ENCODE measurements around the gene ZBTB8A.
A peak's percentile ranks its signal among the peaks of the same experiment; 100 is the strongest.
"Not testable (repeated sequence)": the region's sequence is repeated elsewhere in the genome, so short reads cannot be mapped to it uniquely, and the experiment has no call there.

The ZBTB8A gene

DNA sequence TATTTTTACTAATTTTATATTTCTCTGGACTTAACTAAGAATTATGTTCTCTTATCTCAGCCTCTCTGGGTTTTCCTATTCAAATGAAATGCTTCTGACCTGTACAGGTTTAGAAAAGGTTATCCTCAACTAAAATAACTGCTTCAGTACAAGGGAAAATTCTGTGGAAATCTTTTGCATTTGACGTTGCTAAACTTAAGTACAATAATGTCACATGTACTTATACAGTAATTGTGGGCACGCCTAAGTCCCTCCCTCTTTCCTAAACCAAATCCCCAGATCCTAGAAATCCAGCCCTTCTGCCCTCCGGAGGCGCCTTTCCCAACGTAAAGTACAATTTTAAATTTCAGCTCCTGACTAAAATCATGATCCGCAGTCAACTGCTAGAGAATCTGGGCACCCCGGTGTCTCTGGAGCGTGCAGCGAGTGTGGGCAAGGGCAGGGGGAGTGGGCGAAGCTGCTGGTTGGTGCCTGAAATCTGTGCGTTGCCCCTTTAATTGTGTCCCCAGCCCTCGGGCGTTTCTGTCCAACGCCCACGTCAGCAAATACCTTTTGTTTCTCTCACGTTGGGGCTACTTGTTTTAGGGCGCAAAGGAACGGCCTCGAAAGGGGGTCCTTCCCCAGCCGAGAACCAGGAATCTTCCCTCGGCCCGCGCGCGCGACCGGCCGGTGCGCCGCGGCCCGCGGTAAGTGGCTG lies at the start of gene ZBTB8A:
TSS of gene ZBTB8A (plus strand) at position 541 of the 697 bp plus-strand sequence. CDS start 53,505 bp downstream, outside the sequence.
- DNase-seq, result peak in 1 of 2 experiments; percentile 40

DNA sequence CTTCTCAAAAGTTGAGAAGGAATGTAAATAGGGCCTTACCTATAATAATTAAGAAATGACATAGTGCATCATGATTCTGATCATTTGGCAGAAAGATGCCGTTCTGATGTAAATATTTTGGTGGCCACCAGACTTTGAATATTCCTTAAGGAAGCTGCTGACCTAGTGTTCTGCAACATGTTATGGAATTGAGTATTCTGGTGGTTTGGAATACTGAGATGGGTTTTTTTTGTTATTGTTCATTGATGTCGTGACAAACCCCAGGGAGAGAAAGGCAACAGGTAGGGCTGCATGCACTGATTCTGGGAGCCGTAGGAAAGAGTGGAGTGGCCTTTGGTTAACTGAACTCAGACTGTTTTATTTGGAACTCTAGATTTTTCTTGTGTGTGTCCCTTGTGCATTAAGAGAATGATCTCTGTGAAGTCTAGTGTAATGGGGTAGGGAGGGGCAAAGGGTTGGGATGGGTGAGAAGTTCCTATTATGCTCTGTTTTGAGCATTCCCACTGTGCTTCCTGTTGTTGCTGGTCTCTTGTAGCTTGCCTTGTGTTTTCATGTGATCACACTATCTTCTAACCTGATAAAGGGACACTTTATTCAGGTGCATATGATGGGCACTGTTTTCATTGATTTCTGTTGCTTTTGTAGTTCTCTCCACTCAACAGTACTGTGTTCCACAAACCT lies 49.3 kb upstream of the ZBTB8A start:
- no peak for DNase-seq

DNA sequence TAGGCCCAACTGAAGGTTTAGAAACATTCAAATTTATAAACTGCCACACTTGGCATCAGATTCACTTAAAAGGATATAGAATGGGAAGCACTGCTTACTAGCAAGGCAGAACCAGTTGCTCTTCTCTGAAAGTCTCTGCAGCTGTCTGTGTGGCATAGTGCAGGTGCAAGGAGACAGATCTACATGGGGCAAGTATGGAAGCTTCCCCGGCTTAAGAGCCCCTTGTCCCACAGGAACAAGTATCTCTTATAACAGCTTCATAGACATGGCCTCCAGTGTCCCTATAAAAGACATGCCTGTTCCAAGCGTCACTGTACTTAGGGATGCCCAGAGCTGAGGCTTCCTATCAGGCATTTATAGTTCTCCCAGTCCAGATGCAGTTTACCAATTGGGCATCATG lies 47.8 kb upstream of the ZBTB8A start:
- DNase-seq, result no peak

DNA sequence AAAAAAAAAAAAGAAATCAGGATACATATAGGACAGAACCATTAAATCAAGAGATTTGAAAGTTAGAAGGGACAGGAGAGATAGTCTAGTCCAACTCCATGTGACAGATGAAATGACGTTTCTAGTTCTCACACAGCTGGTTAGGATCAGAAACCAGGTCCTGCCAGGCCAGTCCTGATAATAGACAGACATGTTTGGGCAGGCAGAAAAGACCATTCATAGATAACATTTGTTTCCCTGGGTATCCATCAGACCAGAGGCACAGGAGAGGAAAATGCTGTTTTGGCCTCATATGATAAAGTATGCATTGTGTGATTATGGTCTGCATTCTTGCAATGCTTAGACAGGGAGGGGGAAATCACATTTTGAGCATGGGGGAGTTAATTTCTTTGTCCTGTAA lies 45.0 kb upstream of the ZBTB8A start:
- no peak for DNase-seq

DNA sequence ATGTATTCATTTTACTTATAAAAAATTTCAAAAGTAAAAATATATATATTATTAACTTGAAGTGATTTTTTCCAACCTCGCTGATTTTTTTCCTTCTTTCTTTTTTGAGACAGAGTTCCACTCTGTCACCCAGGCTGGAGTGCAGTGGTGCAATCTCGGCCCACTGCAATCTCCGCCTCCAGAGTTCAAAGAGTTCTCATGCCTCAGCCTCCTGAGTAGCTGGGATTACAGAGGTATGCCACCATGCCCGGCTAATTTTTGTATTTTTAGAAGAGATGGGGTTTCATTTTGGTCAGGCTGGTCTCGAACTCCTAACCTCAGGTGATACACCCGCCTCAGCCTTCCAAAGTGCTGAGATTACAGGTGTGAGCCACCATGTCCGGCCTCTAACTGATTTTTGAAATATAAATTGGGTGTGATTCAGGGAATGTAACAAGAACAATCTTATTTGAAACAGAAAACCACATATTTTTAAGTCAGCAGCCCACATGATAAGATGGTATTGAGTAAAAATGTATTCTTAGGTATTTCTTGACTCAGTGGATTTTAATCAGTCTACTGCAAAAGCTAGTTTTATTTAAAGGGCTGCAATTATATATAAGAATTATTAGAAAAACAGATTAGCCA lies 44.4 kb upstream of the ZBTB8A start:
- DNase-seq, result no peak

DNA sequence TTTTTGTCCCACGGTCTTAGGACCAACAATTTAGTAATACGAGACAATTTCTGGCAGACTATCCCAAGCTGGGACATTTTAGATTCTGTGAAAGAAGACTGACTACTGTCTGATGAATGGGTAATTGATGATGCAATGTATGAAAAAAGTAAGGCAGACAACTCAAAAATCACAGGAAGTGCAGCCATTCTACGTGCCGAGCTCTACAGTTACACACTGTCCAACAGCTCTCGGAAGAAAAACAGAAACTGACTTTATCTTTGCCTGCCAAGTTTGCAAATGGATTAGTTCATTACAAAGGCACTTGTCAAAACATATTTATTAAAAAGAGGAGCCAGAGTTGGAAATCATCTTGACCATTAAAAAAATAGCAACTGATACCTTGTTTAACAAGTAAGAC lies 43.1 kb upstream of the ZBTB8A start:
- no peak for DNase-seq

DNA sequence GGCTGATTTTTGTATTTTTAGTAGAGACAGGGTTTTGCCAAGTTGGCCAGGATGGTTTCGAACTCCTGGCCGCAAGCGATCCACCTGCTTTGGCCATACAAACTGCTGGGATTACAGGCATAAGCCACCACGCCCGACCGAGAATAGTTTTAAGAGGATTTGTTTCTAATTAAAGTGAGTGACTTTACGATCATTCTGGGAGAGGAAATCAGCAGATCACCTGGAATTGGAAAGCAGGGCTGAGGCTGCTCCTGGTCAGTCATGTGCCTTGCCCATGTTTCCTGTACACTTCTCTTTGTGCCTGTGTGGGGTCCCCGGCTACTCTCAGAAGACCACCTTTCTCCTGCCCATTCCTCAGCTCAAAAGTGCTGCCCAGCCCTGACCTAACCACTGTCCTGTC lies 40.5 kb upstream of the ZBTB8A start:
- no peak for DNase-seq

DNA sequence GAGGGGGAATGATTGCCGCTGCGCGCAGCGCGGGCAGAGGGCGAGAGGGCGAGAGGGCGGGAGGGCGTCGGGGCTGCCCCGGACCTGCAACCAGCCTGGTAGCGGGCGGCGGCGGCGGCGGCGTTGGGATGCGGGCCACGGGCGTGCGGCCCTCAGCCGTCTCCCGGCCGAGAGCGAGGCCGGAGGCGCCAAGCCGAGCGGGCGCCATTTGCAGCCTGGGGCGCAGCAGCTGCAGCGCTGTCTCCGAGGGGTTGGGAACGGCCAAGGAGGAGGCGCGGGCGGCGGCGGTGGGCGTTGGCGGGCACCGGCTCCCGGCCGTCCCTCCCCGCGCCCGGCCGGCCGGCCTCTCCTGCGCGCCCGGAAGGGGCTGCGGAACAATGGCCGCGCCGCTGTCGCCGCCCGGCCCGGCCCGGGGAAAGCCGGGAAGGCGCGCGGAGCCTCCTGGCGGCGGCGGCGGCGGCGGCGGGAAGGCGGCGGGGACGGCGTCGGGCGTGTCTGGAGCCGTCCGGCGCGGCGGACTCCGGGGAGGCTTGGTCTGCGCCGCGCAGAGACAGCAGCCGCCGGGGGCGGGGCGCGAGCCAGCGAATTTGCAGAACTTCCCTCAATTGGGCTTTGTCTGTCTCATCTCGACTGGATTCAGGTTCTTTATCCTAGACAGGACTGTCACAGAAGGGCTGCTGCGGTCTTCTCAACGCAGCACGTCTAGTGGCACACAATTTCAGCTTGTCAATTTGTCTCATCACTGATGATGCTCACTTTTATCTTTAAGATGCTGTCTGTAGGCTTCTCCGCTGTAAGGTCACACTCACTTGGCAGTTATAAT lies 38.6 kb upstream of the ZBTB8A start:
- peak; percentile 34 to 63 for DNase-seq

DNA sequence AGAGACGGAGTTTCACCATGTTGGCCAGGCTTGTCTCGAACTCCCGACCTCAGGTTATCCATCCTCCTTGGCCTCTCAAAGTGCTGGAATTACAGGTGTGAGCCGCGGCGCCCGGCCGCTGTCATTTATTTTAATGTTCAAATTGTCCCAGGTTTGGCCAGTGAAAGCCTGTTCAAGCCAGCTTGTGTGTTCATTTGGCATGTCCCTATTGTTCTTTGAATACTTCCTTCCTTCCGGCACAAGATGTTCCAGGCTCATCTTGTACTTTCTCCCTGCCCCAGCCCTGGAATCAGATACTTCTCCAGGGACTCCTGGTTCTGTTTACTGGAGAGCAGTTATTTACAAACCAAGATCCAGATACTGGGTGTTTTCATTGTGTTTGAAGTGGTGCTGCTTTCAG lies 37.4 kb upstream of the ZBTB8A start:
- DNase-seq, result no peak

DNA sequence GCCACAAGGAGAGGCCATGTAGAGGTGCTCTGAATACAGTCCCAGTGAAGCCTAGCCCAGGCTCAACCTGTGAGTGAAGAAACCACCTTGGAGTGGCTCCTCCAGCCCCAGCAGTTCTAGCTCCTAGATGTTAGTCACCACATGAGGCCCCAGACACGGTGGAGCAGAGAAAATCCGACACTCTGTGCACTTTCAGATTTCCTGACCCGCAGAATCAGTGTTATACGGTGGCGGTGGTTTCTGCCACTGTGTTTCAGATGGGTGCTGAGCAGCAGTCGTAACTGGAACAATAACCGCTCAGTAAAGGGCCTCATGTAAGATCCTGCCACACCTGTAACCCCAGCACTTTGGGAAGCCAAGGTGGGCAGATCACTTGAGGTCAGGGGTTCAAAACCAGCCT lies 36.1 kb upstream of the ZBTB8A start:
- DNase-seq, result no peak

DNA sequence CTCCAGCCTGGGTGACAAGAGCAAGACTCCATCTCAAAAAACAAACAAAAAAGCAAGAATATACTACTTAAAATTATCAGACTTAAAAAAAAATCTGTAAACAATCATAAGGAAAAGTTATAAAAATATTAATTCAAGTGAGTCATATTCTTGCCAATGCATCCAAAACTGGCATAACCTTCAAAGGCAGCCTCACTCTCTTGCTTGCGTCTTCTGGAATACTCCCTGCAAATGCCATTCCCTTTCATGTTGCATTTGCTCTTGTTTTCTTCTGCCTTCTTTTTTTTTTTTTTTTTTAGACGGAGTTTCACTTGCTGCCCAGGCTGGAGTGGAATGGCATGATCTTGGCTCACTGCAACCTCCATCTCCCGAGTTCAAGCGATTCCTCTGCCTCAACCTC lies 32.2 kb upstream of the ZBTB8A start:
- DNase-seq, result no peak

DNA sequence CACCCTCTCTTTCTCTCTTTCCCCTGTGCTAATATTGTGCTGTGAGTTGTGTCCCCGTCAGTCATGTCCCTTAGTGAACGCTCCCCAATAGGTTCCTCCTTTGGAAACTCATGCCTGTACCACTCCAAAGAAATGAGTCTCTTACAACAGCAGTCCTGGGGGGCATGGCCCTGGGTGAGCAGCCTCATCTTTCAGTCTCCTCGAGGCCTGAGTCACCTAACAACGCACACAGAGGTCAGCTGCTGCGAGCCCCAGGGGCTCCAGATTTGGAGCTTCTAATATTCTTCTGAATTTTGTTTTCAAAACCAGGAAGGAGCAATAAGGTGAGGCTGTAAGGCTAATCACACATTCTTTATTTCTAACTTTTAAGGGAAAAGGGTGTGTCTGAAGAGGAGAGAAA lies 30.5 kb upstream of the ZBTB8A start:
- DNase-seq, result no peak

DNA sequence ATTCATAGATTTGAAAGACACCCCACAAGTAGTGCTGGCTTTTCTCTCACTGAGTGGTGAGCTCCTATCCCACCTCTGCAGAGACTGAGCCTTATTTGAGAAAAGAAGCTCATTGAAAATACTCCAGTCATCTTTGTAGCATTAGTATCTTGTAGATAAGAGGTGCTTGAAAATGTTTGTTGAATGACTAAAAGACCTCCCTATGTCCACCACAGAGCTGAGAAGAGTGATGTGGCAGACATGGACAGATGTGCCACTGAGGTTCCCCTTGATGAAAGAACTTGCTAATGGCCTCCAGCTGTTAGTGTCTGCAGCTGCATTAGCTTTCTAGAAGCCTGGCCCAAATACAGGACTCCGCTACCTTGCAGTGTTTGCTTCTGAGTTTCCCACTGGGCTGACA lies 29.3 kb upstream of the ZBTB8A start:
- DNase-seq, result no peak

DNA sequence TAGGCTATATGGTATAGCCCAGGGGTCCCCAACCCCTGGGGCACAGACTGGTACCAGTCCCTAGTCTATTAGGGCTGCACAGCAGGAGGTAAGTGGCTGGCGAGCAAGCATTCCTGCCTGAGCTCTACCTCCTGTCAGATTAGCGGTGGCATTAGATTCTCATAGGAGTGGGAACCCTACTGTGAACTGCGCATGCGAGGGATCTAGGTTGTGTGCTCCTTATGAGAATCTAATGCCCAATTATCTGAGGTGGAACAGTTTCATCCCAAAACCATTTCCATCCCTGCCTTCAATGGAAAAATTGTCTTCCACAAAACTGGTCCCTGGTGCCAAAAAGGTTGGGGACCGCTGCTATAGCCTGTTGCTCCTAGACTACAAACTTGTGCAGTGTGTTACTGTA lies 22.8 kb upstream of the ZBTB8A start:
- DNase-seq, result no peak

DNA sequence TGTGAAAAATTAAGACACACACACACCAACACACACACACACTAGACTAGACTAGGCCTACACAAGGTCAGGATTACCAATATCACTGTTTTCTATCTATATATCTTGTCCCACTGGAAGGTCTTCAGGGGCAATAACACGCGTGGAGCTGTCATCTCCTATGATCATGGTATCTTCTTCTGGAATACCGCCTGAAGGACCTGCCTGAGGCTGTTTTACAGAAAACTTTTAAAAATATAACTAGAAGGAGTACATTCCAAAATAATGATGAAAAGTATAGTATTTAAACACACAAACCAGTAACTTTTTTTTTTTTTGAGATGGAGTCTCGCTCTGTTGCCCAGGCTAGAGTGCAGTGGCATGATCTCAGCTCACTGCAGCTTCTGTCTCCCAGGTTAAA lies 20.3 kb upstream of the ZBTB8A start:
- no peak for DNase-seq

DNA sequence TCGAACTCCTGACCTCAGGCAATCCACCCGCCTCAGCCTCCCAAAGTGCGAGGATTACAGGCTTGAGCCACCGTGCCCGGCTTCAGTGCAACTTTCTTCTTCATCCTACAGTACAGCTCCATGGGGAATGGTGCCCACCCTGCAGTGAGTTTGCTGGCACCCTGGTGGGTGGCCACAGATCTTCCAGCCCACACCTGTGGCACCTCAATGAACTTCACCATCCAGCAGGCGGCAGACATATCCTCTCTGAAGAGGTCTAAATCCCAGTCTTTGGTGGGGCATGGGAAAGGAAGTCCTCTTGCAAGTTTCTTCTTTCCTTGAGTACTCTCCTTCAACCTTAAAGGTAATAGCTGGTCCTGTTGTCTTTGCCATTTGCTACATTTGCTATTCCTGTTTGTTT lies 18.1 kb upstream of the ZBTB8A start:
- DNase-seq, result no peak

DNA sequence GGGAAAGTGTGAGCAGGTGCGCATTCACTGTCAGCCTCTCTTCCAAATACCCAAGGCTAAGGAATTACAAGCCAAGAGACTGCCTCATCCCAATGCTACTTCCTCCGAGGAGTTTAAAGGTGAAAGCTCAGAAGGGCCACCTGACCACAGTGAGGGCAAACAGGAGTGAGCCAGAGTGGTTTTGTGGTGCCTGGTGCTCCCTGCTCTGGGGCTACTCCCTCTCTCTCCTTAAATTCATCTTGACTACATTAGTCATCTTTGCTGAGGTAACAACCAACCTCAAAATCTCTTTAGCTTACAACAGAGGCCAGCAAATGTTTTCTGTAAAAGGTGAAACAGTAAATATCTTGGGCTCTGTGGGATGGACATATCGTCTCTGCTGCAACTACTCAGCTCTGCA lies 14.2 kb upstream of the ZBTB8A start:
- DNase-seq, result no peak

DNA sequence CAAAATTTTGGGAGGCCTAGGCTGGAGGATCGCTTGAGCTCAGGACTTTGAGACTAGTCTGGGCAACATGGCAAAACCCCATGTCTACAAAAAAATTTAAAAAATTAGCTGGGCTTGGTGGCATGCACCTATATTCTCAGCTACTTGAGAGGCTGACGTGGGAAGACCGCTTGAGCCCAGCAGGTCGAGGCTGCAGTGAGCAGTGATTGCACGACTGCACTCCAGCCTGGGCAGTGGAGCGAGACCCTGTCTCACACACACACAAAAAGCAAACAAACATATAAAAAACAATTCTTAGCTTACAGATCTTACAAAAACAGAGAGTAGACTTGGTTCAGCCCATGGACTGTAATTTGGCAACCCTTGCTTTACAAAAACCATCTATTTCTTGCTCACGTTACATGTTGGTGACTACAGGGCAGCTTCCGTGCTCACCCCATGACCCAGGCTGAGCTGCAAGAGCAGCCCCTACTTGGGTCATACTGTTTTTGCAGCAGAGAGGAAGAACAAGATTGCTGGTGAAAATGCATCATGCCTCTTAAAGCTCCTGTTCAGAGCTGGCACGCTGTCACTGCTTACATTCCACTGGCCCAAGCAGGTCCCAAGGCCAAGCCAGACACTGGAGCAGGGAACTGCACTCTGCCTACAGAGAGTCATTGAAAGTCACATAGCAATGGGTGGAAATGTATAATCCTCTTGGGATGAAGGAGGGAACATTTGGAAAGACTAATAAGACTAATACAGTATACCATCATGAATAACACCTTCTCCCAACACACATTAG lies 13.4 kb upstream of the ZBTB8A start:
- DNase-seq, result no peak

DNA sequence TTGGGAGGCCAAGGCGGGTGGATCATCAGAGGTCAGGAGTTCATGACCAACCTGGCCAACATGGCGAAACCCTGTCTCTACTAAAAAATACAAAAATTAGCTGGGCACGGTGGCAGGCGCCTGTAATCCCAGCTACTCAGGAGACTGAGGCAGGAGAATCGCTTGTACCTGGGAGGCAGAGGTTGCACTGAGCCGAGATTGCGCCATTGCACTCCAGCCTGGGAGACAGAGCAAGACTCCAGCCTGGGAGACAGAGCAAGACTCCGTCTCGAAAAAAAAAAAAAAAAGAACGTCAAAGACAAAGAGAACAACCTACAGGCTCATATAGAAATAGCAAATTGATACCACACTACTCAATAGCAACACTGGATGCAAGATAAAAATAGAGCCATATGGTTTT lies 10.7 kb upstream of the ZBTB8A start:
- DNase-seq, result not testable (repeated sequence)

DNA sequence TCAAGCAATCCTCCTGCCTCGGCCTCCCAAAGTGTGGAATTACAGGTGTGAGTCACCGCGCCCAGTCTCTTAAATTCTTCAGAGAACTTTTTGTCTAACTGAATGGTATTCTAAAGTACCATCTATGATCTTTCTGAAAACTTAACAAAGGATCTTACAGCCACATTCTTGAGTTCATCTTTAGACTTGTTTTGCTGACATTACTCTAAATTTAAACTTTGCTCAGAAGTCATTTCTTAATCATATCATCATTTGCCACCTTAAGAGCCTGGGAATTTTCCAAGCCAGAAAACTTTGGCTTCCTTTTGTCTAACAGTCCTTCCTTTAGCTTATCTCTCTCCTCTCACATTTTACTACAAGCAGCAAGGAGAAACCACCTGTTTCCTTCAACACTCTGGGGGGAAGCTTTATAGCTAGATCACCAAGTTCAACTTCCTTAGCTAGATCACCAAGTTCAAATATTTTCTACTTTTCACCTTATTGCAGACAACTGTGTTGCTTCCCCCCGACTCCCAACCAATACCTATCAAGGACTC lies 5.4 kb upstream of the ZBTB8A start:
- DNase-seq, result no peak

DNA sequence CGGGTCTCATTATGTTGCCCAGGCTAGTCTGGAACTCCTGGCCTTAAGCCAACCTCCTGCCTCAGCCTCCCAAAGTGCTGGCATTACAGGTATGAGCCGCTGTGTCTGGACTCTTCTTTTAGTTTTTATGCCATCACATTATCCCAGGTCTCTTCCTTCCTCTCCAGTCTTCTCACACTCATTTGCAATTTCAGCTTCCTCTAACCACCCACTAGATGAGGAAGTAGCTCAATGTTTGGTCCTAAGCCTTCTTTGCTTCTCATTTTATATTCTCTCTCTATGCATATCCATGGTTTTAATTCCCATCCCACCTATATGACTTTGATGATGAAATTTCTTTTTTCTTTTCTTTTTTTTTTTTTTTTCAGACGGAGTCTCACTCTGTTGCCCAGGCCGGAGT lies 3.1 kb upstream of the ZBTB8A start:
- no peak for DNase-seq

DNA sequence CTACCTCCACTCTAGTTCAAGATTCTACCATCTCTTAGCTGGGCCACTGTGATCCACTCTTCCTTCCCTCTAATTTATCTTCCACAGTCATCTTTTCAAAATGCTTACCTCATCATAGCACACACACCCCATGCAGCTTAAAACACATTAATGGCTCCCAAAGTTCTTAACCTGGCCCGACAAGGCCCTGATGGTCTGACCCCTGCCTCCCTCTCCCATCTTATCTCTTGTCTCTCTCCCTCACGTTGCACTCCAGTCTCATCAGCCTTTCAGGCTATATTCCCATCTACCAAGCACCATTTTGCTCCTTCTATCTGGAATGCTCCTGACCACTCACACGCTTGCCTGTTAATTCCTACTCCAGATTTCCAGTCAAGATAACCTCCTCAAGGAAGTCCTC lies 2.5 kb upstream of the ZBTB8A start:
- DNase-seq, result no peak
